Measurements from ENCODE around the gene WDR27.

- TF ChIP-seq CTCF (IDR thresholded peaks at IDR 0.05; ENCODE audit: poor library complexity, severe bottlenecking): no peak
- TF ChIP-seq EP300 (conservative IDR thresholded peaks at IDR 0.05; ENCODE audit: poor library complexity, severe bottlenecking): no peak
- TF ChIP-seq RAD21 (conservative IDR thresholded peaks at IDR 0.05): no peak
- no peak for TF ChIP-seq POLR2AphosphoS5 (IDR thresholded peaks at IDR 0.05)
Measured at GRCh38 chr6:169521825-169522224, 180.0 kb downstream of the WDR27 start.

Measured in neural cell (in vitro differentiated cells).